H1 (cell line): ENCODE results near the gene SLC32A1. TPM values are rescaled to one million over a fixed set of nuclear protein-coding genes. Genes with fewer than 3 reads are reported as not detected.

Experiments
- BRCA1 ChIP-seq: IDR thresholded peaks from 2 replicates; pipeline ENCODE4 v1.6.1; 2012; ENCODE audit warnings: low read depth, low read length, improper control_type of control experiment
- CBX5 ChIP-seq: fragments of 300-800, 300-1000 bp; sonication (generic); IDR thresholded peaks from 2 replicates; pipeline ENCODE4 v1.7.1; 2016; ENCODE audit warnings: antibody characterized with exemption, low read length, low read depth
- CTBP2 ChIP-seq: IDR thresholded peaks from 2 replicates; pipeline ENCODE4 v1.7.0; 2011; ENCODE audit warnings: borderline replicate concordance, mild to moderate bottlenecking, moderate library complexity, mixed read lengths, low read length; ENCODE audit not compliant: insufficient read depth, insufficient read length
- EGR1 ChIP-seq: IDR thresholded peaks from 2 replicates; pipeline ENCODE4 v1.6.1; 2011; ENCODE audit warnings: low read depth, low read length, borderline replicate concordance
- GABPA ChIP-seq: IDR thresholded peaks from 2 replicates; pipeline ENCODE4 v1.6.1; 2011; ENCODE audit warnings: mild to moderate bottlenecking, low read length, moderate library complexity, borderline replicate concordance; ENCODE audit not compliant: insufficient read depth
- KDM1A ChIP-seq: fragments of 200-600, 300-600 bp; sonication (generic); IDR thresholded peaks from 2 replicates; pipeline ENCODE4 v1.7.1; 2016; ENCODE audit warnings: mild to moderate bottlenecking, low read length, borderline replicate concordance
- KDM4A ChIP-seq: IDR thresholded peaks from one replicate; pipeline ENCODE4 v1.7.1; 2012; ENCODE audit warnings: low read depth, mild to moderate bottlenecking, moderate library complexity, low read length, inconsistent platforms; ENCODE audit not compliant: severe bottlenecking
- NANOG ChIP-seq: IDR thresholded peaks from 2 replicates; pipeline ENCODE4 v1.6.1; 2011; ENCODE audit warnings: low read length, low read depth, mild to moderate bottlenecking, inconsistent platforms; ENCODE audit not compliant: insufficient read depth, poor library complexity, severe bottlenecking
- POU5F1 ChIP-seq: IDR thresholded peaks from 2 replicates; pipeline ENCODE4 v1.6.1; 2011; ENCODE audit warnings: low read depth, mild to moderate bottlenecking, low read length, moderate library complexity
- RAD21 ChIP-seq, 2 experiments: IDR thresholded peaks in 1 of 2; conservative IDR thresholded peaks in 1 of 2; 2 replicates each; pipeline ENCODE4 v1.6.1; 2011; ENCODE audit warnings: low read depth in 2 of 2, low read length in 2 of 2, improper control_type of control experiment in 1 of 2, inconsistent platforms in 1 of 2, mild to moderate bottlenecking in 1 of 2, moderate library complexity in 1 of 2
- SAP30 ChIP-seq: fragments of 300-600 bp; sonication (generic); IDR thresholded peaks from 2 replicates; pipeline ENCODE4 v1.7.1; 2012; ENCODE audit warnings: low read length, moderate library complexity, mild to moderate bottlenecking, inconsistent platforms; ENCODE audit not compliant: insufficient read depth, insufficient replicate concordance
- SIN3A ChIP-seq, 2 experiments: IDR thresholded peaks in 1 of 2; conservative IDR thresholded peaks in 1 of 2; 2 replicates each; pipeline ENCODE4 v1.6.1; 2011 to 2012; ENCODE audit warnings: low read length in 2 of 2, improper control_type of control experiment in 1 of 2, low read depth in 1 of 2, mild to moderate bottlenecking in 1 of 2
- SP1 ChIP-seq: IDR thresholded peaks from 2 replicates; pipeline ENCODE4 v1.6.1; 2011; ENCODE audit warnings: low read depth, low read length
- TAF1 ChIP-seq: IDR thresholded peaks from 2 replicates; pipeline ENCODE4 v1.6.1; 2011; ENCODE audit warnings: mild to moderate bottlenecking, low read depth, low read length
- TCF12 ChIP-seq: IDR thresholded peaks from 2 replicates; pipeline ENCODE4 v1.6.1; 2011; ENCODE audit warnings: low read depth, mild to moderate bottlenecking, low read length
- YY1 ChIP-seq: IDR thresholded peaks from 2 replicates; pipeline ENCODE4 v1.6.1; 2011; ENCODE audit warnings: low read depth, mild to moderate bottlenecking, low read length
- ZNF274 ChIP-seq: IDR thresholded peaks from 2 replicates; pipeline ENCODE4 v1.7.0; 2012; ENCODE audit warnings: low read length, borderline replicate concordance; ENCODE audit errors: extremely low read depth
- polyA plus RNA-seq, 7 experiments: library from polyadenylated mRNA; depleted of rRNA in 3 of 7; stranded (reverse) in 5 of 7; unstranded in 2 of 7; fragments of >200 nt in 5 of 7; fragments of 200-250 nt in 2 of 7; gene quantifications; 1 replicate in 5 of 7; 2 replicates in 1 of 7; 4 replicates in 1 of 7; pipeline versions ENCODE4 v1.2.1 to v1.2.3, GENCODE V29; 2011 to 2013; ENCODE audit warnings: missing spikeins in 2 of 7, mixed read lengths in 2 of 7
- total RNA-seq: library from RNA; stranded (reverse); fragmentation: NEBNext Ultra II Directional; extraction: Animal tissue kit (Norgen Biotek cat#: 25700); gene quantifications from 2 replicates; pipeline ENCODE4 v1.2.1, GENCODE V29; 2021
- TF ChIP-seq, protein P1 (sequence below): IDR thresholded peaks from 2 replicates; pipeline ENCODE4 v1.6.1; 2012; ENCODE audit warnings: inconsistent platforms
- TF ChIP-seq, protein P2 (sequence below), 3 experiments: IDR thresholded peaks; 1 replicate in 2 of 3; 2 replicates in 1 of 3; pipeline versions ENCODE4 v1.5.1 to v1.6.1; 2011; ENCODE audit warnings: low read length in 3 of 3, mild to moderate bottlenecking in 3 of 3, inconsistent platforms in 2 of 3, low read depth in 1 of 3, moderate library complexity in 1 of 3; ENCODE audit not compliant: insufficient read depth in 1 of 3; ENCODE audit errors: control extremely low read depth in 1 of 3

Gene SLC32A1
- total and polyA plus RNA-seq, 2 of the 8 experiments (the other 6 are each of a cell fraction or from before 2014, with no cell fraction given) = 0.09 to 0.15 TPM

DNA sequence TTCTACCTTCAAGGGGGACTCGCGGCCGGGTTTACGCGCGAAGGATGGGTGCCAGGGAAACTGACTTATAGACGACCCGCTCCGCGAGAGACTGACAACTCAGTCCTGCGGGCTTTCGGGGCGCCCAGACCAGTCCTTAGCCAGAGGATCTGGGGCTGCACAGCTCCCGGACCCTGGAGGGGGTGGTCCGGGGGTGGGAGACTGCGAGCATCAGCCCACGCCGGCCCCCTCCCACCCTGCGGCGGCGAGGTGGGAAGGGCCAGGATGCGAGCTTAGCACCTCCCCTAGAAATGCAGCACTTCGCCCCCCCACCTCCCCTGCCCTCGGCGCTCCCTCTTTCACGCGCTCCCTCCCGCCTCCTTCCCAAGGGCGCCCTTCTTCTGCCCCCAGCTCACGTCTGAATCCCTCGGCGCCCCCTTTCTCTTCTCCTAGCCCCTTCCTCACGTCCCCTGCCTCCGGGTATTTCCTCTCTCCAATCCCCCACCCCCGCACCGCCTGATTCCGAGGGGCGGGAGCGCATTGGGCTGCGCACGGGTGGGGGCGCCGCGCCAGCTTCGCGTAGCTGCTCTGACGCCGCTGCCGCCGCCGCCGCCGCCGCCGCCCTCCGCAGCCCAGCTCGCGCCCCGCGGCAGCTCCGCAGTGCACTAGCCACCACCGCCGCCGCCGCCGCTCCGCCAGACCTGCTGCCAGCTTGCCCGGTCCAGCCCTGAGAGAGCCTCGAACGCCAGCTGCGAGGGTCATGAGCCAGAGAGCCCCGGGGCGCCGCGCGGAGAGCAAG, at the start of gene SLC32A1 (continued):
- 0 out of 4 replicates have a peak, but pooled peaks of 1 of the 2 experiments have one; percentile 21 for TF ChIP-seq SIN3A (conservative IDR thresholded peaks at IDR 0.05 in 1 of 2, IDR thresholded peaks at IDR 0.05 in 1 of 2; ENCODE audit: low read depth in 1 of 2, low read length in 2 of 2)
- peak; percentile 63 for TF ChIP-seq KDM4A
- TF ChIP-seq POU5F1 = no peak
- TF ChIP-seq EGR1 = peak; percentile 93
- no peak for TF ChIP-seq TCF12
- TF ChIP-seq SAP30 = no peak
- TF ChIP-seq, protein P1, sequence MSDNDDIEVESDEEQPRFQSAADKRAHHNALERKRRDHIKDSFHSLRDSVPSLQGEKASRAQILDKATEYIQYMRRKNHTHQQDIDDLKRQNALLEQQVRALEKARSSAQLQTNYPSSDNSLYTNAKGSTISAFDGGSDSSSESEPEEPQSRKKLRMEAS = 0 out of 2 replicates have a peak, but pooled peaks have one; percentile 9
- no peak for TF ChIP-seq BRCA1
- no peak for TF ChIP-seq KDM1A
- TF ChIP-seq, protein P2, sequence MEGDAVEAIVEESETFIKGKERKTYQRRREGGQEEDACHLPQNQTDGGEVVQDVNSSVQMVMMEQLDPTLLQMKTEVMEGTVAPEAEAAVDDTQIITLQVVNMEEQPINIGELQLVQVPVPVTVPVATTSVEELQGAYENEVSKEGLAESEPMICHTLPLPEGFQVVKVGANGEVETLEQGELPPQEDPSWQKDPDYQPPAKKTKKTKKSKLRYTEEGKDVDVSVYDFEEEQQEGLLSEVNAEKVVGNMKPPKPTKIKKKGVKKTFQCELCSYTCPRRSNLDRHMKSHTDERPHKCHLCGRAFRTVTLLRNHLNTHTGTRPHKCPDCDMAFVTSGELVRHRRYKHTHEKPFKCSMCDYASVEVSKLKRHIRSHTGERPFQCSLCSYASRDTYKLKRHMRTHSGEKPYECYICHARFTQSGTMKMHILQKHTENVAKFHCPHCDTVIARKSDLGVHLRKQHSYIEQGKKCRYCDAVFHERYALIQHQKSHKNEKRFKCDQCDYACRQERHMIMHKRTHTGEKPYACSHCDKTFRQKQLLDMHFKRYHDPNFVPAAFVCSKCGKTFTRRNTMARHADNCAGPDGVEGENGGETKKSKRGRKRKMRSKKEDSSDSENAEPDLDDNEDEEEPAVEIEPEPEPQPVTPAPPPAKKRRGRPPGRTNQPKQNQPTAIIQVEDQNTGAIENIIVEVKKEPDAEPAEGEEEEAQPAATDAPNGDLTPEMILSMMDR (IDR thresholded peaks at IDR 0.05; ENCODE audit: control extremely low read depth in 1 of 3, insufficient read depth in 1 of 3, low read depth in 1 of 3, low read length in 3 of 3) = no peak
- TF ChIP-seq NANOG = no peak
- no peak for TF ChIP-seq RAD21 (IDR thresholded peaks at IDR 0.05 in 1 of 2, conservative IDR thresholded peaks at IDR 0.05 in 1 of 2; ENCODE audit: low read depth in 2 of 2, low read length in 2 of 2)
- no peak for TF ChIP-seq YY1
- no peak for TF ChIP-seq TAF1
- no peak for TF ChIP-seq ZNF274
- peak; percentile 50; the same call in 1 of the 2 replicates for TF ChIP-seq SP1
- TF ChIP-seq CTBP2 = peak; percentile 72
- no peak for TF ChIP-seq CBX5
- no peak for TF ChIP-seq GABPA
